Calu3 (cell line): ENCODE measurements around the gene KLC1. TPM values are rescaled to one million over a fixed set of nuclear protein-coding genes. Genes with fewer than 3 reads are reported as not detected.

Experiments
- BruUV-seq: library from RNA; stranded (reverse); fragments of 400-500 nt; replicated peaks from 2 replicates; lab custom pipeline; 2021; lab: Mats Ljungman, UMichigan
- CTCF ChIA-PET: fragments of 300-600 bp; sonication (Branson Sonifier 250); formaldehyde crosslinking; loops from one replicate; lab custom pipeline; 2022; ENCODE audit warnings: antibody characterized with exemption; lab: Charles Lee
- DNase-seq: peaks from one replicate; pipeline ENCODE4 v3.0.0; 2022
- H3K27ac Mint-ChIP-seq: one replicate; pipeline ENCODE4 v1.8.0; 2022; ENCODE audit warnings: mixed read lengths; ENCODE audit not compliant: unreplicated experiment
- H3K27me3 Mint-ChIP-seq: one replicate; pipeline ENCODE4 v1.8.0; 2022; ENCODE audit warnings: mixed read lengths; ENCODE audit not compliant: unreplicated experiment
- H3K36me3 Mint-ChIP-seq: one replicate; pipeline ENCODE4 v1.8.0; 2022; ENCODE audit warnings: mild to moderate bottlenecking, moderate library complexity, mixed read lengths; ENCODE audit not compliant: insufficient read depth, unreplicated experiment
- H3K4me1 Mint-ChIP-seq: one replicate; pipeline ENCODE4 v1.8.0; 2022; ENCODE audit warnings: mild to moderate bottlenecking, low read depth, mixed read lengths; ENCODE audit not compliant: unreplicated experiment
- H3K4me3 Mint-ChIP-seq: one replicate; pipeline ENCODE4 v1.8.0; 2022; ENCODE audit warnings: mild to moderate bottlenecking, low read depth, moderate library complexity, mixed read lengths; ENCODE audit not compliant: unreplicated experiment
- H3K9me3 Mint-ChIP-seq: one replicate; pipeline ENCODE4 v1.8.0; 2022; ENCODE audit warnings: low read depth, mixed read lengths; ENCODE audit not compliant: unreplicated experiment
- CTCF ChIP-seq: fragments of 200-600 bp; IDR thresholded peaks from one replicate; pipeline ENCODE4 v1.8.0; 2022; ENCODE audit warnings: antibody characterized with exemption; ENCODE audit not compliant: unreplicated experiment
- intact Hi-C: fragments of 100-400 bp; cut with micrococcal nuclease; formaldehyde crosslinking; loops from one replicate; pipeline ENCODE4 v1.10.0; 2022; ENCODE audit not compliant: unreplicated experiment
- total RNA-seq: library from RNA; stranded (reverse); gene quantifications from 2 replicates; pipeline ENCODE4 v1.2.3, GENCODE V29; 2022

The KLC1 gene
- total RNA-seq, 1 experiment from 2014 or later = 124 TPM

GRCh38 chr14:103593577-103593976 is 35.4 kb upstream of the KLC1 start:
- Mint-ChIP-seq H3K27ac (peak overlapping the region; percentile 75), H3K36me3 (peaks cover 17% of the 10 kb centered on the region), H3K4me1 (peaks cover 17% of the 10 kb centered on the region), H3K4me3 (peak overlapping the region; percentile 57), H3K27me3 (no peaks in the 10 kb centered on the region), H3K9me3 (no peaks in the 10 kb centered on the region)
- CTCF ChIA-PET = interaction anchor here (0.7 to 1.0 kb wide), 4 partner anchors 11 to 34 kb away, joined by 3 to 6 read pairs (median 4); no protein-coding TSS in a partner anchor
- no TSS peak for BruUV-seq
- intact Hi-C loops = no loop called here
- no peak for DNase-seq
- no peak for TF ChIP-seq CTCF

- H3K27ac Mint-ChIP-seq = peak overlapping the region; percentile 75
- H3K36me3 Mint-ChIP-seq = peaks cover 15% of the 10 kb centered on the region
- BruUV-seq = no TSS peak
- H3K4me1 Mint-ChIP-seq = peaks cover 17% of the 10 kb centered on the region
- H3K27me3 Mint-ChIP-seq = no peaks in the 10 kb centered on the region
- no peaks in the 10 kb centered on the region for H3K9me3 Mint-ChIP-seq
- peak; percentile 86 for DNase-seq
- CTCF ChIA-PET = interaction anchor here (0.5 to 1.0 kb wide), 6 partner anchors 11 to 1523 kb away, joined by 3 to 8 read pairs (median 4); no protein-coding TSS in a partner anchor
- no peak for TF ChIP-seq CTCF
- intact Hi-C loops = no loop called here
- peak overlapping the region; percentile 57 for H3K4me3 Mint-ChIP-seq
These were observed 34.7 kb upstream of the KLC1 start for GRCh38 chr14:103594265-103594664.

GRCh38 chr14:103597623-103598377 is 31.2 kb upstream of the KLC1 start:
- H3K36me3 Mint-ChIP-seq = peaks cover 12% of the 10 kb centered on the region
- CTCF ChIA-PET = interaction anchor here (0.7 kb wide), 3 partner anchors 152 to 856 kb away, joined by 3 to 4 read pairs (median 3); no protein-coding TSS in a partner anchor
- TF ChIP-seq CTCF = no peak
- no peak overlapping the region for H3K4me3 Mint-ChIP-seq
- no peaks in the 10 kb centered on the region for H3K27me3 Mint-ChIP-seq
- BruUV-seq = no TSS peak
- H3K9me3 Mint-ChIP-seq = no peaks in the 10 kb centered on the region
- DNase-seq = peak; percentile 36
- peaks cover 17% of the 10 kb centered on the region for H3K4me1 Mint-ChIP-seq
- intact Hi-C loops = no loop called here
- H3K27ac Mint-ChIP-seq = no peak overlapping the region

- Mint-ChIP-seq H3K27me3 (no peaks in the 10 kb centered on the region), H3K4me1 (peaks cover 4% of the 10 kb centered on the region), H3K36me3 (peaks cover 4% of the 10 kb centered on the region), H3K27ac (no peak overlapping the region), H3K4me3 (no peak overlapping the region), H3K9me3 (no peaks in the 10 kb centered on the region)
- DNase-seq = no peak
- no peak for TF ChIP-seq CTCF
- intact Hi-C loops = no loop called here
- BruUV-seq = no TSS peak
- CTCF ChIA-PET = no interaction called here
These were observed 28.5 kb upstream of the KLC1 start for GRCh38 chr14:103600503-103600902.
